ENCODE measurements around the gene DIRAS3.

DNA sequence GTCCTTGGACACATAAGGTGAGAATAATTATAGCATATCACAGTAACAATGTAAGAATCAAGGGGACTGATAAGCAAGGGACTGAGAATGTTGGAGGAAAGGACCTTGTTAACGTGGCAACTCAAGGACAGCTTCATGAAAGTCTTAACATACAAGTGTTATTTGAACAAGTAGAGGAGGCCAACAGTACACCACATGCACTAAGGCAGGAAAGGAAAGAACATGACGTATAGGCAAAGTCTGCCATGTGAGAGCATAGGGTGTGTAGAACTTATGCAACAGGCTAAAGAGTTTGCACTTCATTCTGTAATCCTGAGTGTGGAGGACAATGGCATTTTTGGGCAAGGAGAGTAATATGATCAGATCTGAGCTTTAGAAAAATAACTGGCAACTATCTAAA, 33.3 kb upstream of the DIRAS3 start:
- TF ChIP-seq CTCF (IDR thresholded peaks at IDR 0.05; ENCODE audit: low read depth, low read length) (no peak), POLR2A (IDR thresholded peaks at IDR 0.05; ENCODE audit: extremely low read depth, insufficient read length) (no peak)
